H1 (cell line): Measurements from ENCODE around the gene RPL13A. TPM values are rescaled to one million over a fixed set of nuclear protein-coding genes. Genes with fewer than 3 reads are reported as not detected.

Experiments
- CTCF ChIA-PET: fragments of 300-600 bp; sonication (Branson Sonifier 250); formaldehyde crosslinking; loops from one replicate; lab custom pipeline; 2021; ENCODE audit not compliant: partially characterized antibody; lab: Charles Lee
- POLR2A ChIA-PET: fragments of 300-600 bp; sonication (Branson Sonifier 250); formaldehyde crosslinking; loops from one replicate; lab custom pipeline; 2021; ENCODE audit warnings: inconsistent platforms; ENCODE audit not compliant: partially characterized antibody; lab: Charles Lee
- DNase-seq, 2 experiments: peaks; one replicate each; pipeline versions ENCODE4 v3.0.0 to v3.0.0-alpha.2; 2010 to 2022; ENCODE audit warnings: low spot score in 2 of 2, low read depth in 1 of 2, mixed read lengths in 1 of 2
- FAIRE-seq: peaks from 2 replicates; lab custom pipeline; 2011; peaks lifted over from hg19 to GRCh38; lab: Jason Lieb, UNC
- H2AFZ ChIP-seq: 2 replicates; pipeline ENCODE4 v1.8.1; 2012; ENCODE audit warnings: low read length, inconsistent platforms
- H2AK5ac ChIP-seq: 2 replicates; pipeline ENCODE4 v1.6.1; 2013; ENCODE audit warnings: low read depth, low read length
- H2BK120ac ChIP-seq: replicated peaks from 2 replicates; pipeline ENCODE3; 2013; ENCODE audit warnings: low read depth, low read length, inconsistent platforms
- H2BK12ac ChIP-seq: 2 replicates; pipeline ENCODE4 v1.6.1; 2013; ENCODE audit warnings: low read depth, low read length
- H2BK15ac ChIP-seq: 2 replicates; pipeline ENCODE4 v1.6.1; 2013; ENCODE audit warnings: low read length
- H2BK20ac ChIP-seq: 2 replicates; pipeline ENCODE4 v1.6.1; 2013; ENCODE audit warnings: low read length
- H2BK5ac ChIP-seq: 2 replicates; pipeline ENCODE4 v1.6.1; 2013; ENCODE audit warnings: low read depth, low read length
- H3K14ac ChIP-seq: 2 replicates; pipeline ENCODE4 v1.6.1; 2013; ENCODE audit warnings: inconsistent platforms; ENCODE audit not compliant: insufficient read length
- H3K18ac ChIP-seq: 2 replicates; pipeline ENCODE4 v1.6.1; 2013; ENCODE audit warnings: low read length; ENCODE audit errors: extremely low read depth
- H3K23ac ChIP-seq: 2 replicates; pipeline ENCODE4 v1.6.1; 2013; ENCODE audit warnings: inconsistent platforms; ENCODE audit not compliant: insufficient read length
- H3K23me2 ChIP-seq: 2 replicates; pipeline ENCODE4 v1.6.1; 2013; ENCODE audit warnings: low read depth, low read length
- H3K27ac ChIP-seq: 2 replicates; pipeline ENCODE4 v1.6.1; 2011; ENCODE audit warnings: low read depth, low read length, inconsistent platforms
- H3K27me3 ChIP-seq, 4 experiments: replicated peaks in 1 of 4; 1 replicate in 1 of 4; 2 replicates in 3 of 4; pipeline versions ENCODE4 v1.6.1 to v1.8.1; 2011 to 2013; ENCODE audit warnings: low read length in 3 of 4, mild to moderate bottlenecking in 3 of 4, inconsistent platforms in 2 of 4, mixed read lengths in 2 of 4, moderate library complexity in 1 of 4; ENCODE audit not compliant: control insufficient read depth in 3 of 4, insufficient read depth in 3 of 4; ENCODE audit errors: extremely low read depth in 1 of 4
- H3K36me3 ChIP-seq, 4 experiments: 2 replicates each; pipeline versions ENCODE4 v1.6.1 to v1.8.1; 2011 to 2013; ENCODE audit warnings: mild to moderate bottlenecking in 4 of 4, low read length in 3 of 4, moderate library complexity in 2 of 4, control low read depth in 1 of 4, inconsistent platforms in 1 of 4; ENCODE audit not compliant: insufficient read depth in 4 of 4, control insufficient read depth in 2 of 4
- H3K4ac ChIP-seq: replicated peaks from 2 replicates; pipeline ENCODE3; 2013; ENCODE audit warnings: low read length, low read depth, mixed read lengths, inconsistent platforms; ENCODE audit not compliant: insufficient read length
- H3K4me1 ChIP-seq, 4 experiments: replicated peaks in 1 of 4; 1 replicate in 1 of 4; 2 replicates in 3 of 4; pipeline versions ENCODE4 v1.6.1 to v1.8.1; 2011 to 2013; ENCODE audit warnings: low read length in 3 of 4, inconsistent platforms in 2 of 4, mixed read lengths in 1 of 4; ENCODE audit not compliant: insufficient read depth in 4 of 4, control insufficient read depth in 3 of 4
- H3K4me2 ChIP-seq, 2 experiments: 2 replicates each; pipeline versions ENCODE4 v1.6.1 to v1.8.1; 2011 to 2013; ENCODE audit warnings: low read depth in 2 of 2, low read length in 2 of 2, control low read depth in 1 of 2, inconsistent platforms in 1 of 2, mild to moderate bottlenecking in 1 of 2; ENCODE audit not compliant: insufficient read depth in 1 of 2
- H3K4me3 ChIP-seq, 4 experiments: fragments of 200-600, 300-600 bp in 1 of 4; sonication (generic), shearing (Covaris generic), sonication (Bioruptor Twin) in 1 of 4; 2 replicates each; pipeline versions ENCODE4 v1.5.1 to v1.8.1; 2011 to 2016; ENCODE audit warnings: low read length in 4 of 4, low read depth in 3 of 4, control low read depth in 2 of 4, inconsistent platforms in 2 of 4, mild to moderate bottlenecking in 2 of 4, mixed read lengths in 1 of 4, moderate library complexity in 1 of 4; ENCODE audit not compliant: insufficient read depth in 2 of 4; ENCODE audit errors: extremely low read depth in 1 of 4
- H3K56ac ChIP-seq: replicated peaks from 2 replicates; pipeline ENCODE3; 2013; ENCODE audit warnings: low read depth, mild to moderate bottlenecking, mixed read lengths, low read length, inconsistent platforms; ENCODE audit not compliant: insufficient read length
- H3K79me1 ChIP-seq: 2 replicates; pipeline ENCODE4 v1.6.1; 2013; ENCODE audit warnings: low read depth, low read length, control low read depth
- H3K79me2 ChIP-seq, 2 experiments: 2 replicates each; pipeline versions ENCODE4 v1.6.1 to v1.8.1; 2012 to 2013; ENCODE audit warnings: low read length in 2 of 2, mild to moderate bottlenecking in 2 of 2, inconsistent platforms in 1 of 2; ENCODE audit not compliant: insufficient read depth in 2 of 2, control insufficient read depth in 1 of 2
- H3K9ac ChIP-seq, 4 experiments: replicated peaks in 1 of 4; 1 replicate in 1 of 4; 2 replicates in 3 of 4; pipeline versions ENCODE4 v1.6.1 to v1.8.1; 2011 to 2013; ENCODE audit warnings: low read depth in 3 of 4, low read length in 3 of 4, control low read depth in 2 of 4, mild to moderate bottlenecking in 2 of 4, moderate library complexity in 2 of 4, inconsistent platforms in 1 of 4; ENCODE audit errors: extremely low read depth in 1 of 4
- H3K9me3 ChIP-seq, 2 experiments: 2 replicates each; pipeline versions ENCODE4 v1.6.1 to v1.8.1; 2012 to 2013; ENCODE audit warnings: mild to moderate bottlenecking in 2 of 2, moderate library complexity in 2 of 2, control low read depth in 1 of 2, inconsistent platforms in 1 of 2, low read depth in 1 of 2, low read length in 1 of 2, mixed read lengths in 1 of 2; ENCODE audit not compliant: insufficient read depth in 2 of 2
- H4K20me1 ChIP-seq, 2 experiments: replicated peaks in 1 of 2; 2 replicates each; pipeline versions ENCODE3 to v1.8.1; 2011 to 2013; ENCODE audit warnings: inconsistent platforms in 2 of 2, low read length in 2 of 2, mild to moderate bottlenecking in 1 of 2; ENCODE audit not compliant: insufficient read depth in 2 of 2, control insufficient read depth in 1 of 2
- H4K5ac ChIP-seq: 2 replicates; pipeline ENCODE4 v1.6.1; 2013; ENCODE audit warnings: low read length, low read depth, mixed read lengths, inconsistent platforms; ENCODE audit not compliant: insufficient read length
- H4K8ac ChIP-seq: 2 replicates; pipeline ENCODE4 v1.8.0; 2013; ENCODE audit warnings: mild to moderate bottlenecking, moderate library complexity, low read length, inconsistent platforms; ENCODE audit not compliant: insufficient read depth; ENCODE audit errors: extremely low read depth
- H4K91ac ChIP-seq: replicated peaks from 2 replicates; pipeline ENCODE3; 2013; ENCODE audit warnings: low read length, mixed read lengths, inconsistent platforms; ENCODE audit not compliant: insufficient read length
- BACH1 ChIP-seq: IDR thresholded peaks from 2 replicates; pipeline ENCODE4 v1.6.1; 2012; ENCODE audit warnings: low read length, improper control_type of control experiment
- BCL11A ChIP-seq, 2 experiments: IDR thresholded peaks; one replicate each; pipeline ENCODE4 v1.6.1; 2011; ENCODE audit warnings: low read depth in 2 of 2, low read length in 2 of 2, mild to moderate bottlenecking in 2 of 2
- CEBPB ChIP-seq: IDR thresholded peaks from 2 replicates; pipeline ENCODE4 v1.6.1; 2012; ENCODE audit warnings: low read depth, low read length
- EP300 ChIP-seq, 2 experiments: IDR thresholded peaks; 1 replicate in 1 of 2; 2 replicates in 1 of 2; pipeline ENCODE4 v1.6.1; 2011 to 2012; ENCODE audit warnings: low read depth in 2 of 2, low read length in 2 of 2, mild to moderate bottlenecking in 2 of 2, borderline replicate concordance in 1 of 2, inconsistent platforms in 1 of 2, moderate library complexity in 1 of 2
- JUN ChIP-seq: IDR thresholded peaks from 2 replicates; pipeline ENCODE4 v1.6.1; 2011; ENCODE audit warnings: low read depth, mild to moderate bottlenecking, improper control_type of control experiment, low read length
- NANOG ChIP-seq: IDR thresholded peaks from 2 replicates; pipeline ENCODE4 v1.6.1; 2011; ENCODE audit warnings: low read length, low read depth, mild to moderate bottlenecking, inconsistent platforms; ENCODE audit not compliant: insufficient read depth, poor library complexity, severe bottlenecking
- RAD21 ChIP-seq, 2 experiments: IDR thresholded peaks in 1 of 2; conservative IDR thresholded peaks in 1 of 2; 2 replicates each; pipeline ENCODE4 v1.6.1; 2011; ENCODE audit warnings: low read depth in 2 of 2, low read length in 2 of 2, improper control_type of control experiment in 1 of 2, inconsistent platforms in 1 of 2, mild to moderate bottlenecking in 1 of 2, moderate library complexity in 1 of 2
- RXRA ChIP-seq: IDR thresholded peaks from 2 replicates; pipeline ENCODE4 v1.6.1; 2011; ENCODE audit warnings: low read depth, mild to moderate bottlenecking, low read length, moderate library complexity; ENCODE audit not compliant: insufficient read depth
- SP1 ChIP-seq: IDR thresholded peaks from 2 replicates; pipeline ENCODE4 v1.6.1; 2011; ENCODE audit warnings: low read depth, low read length
- SP2 ChIP-seq: IDR thresholded peaks from 2 replicates; pipeline ENCODE4 v1.6.1; 2012; ENCODE audit warnings: mild to moderate bottlenecking, low read length, inconsistent platforms
- TBP ChIP-seq: IDR thresholded peaks from 2 replicates; pipeline ENCODE4 v1.6.1; 2011; ENCODE audit warnings: low read depth, low read length, improper control_type of control experiment
- USF2 ChIP-seq: IDR thresholded peaks from 2 replicates; pipeline ENCODE4 v1.6.1; 2011; ENCODE audit warnings: low read length, improper control_type of control experiment
- WGBS, 2 experiments: shearing (Covaris generic) in 1 of 2; methylation state at CpG; one replicate each; pipeline versions ENCODE4 v1.1.6 to v1.1.7; 2013 to 2015; ENCODE audit warnings: low lambda C conversion rate in 2 of 2, mixed read lengths in 2 of 2, inconsistent platforms in 1 of 2, low coverage in 1 of 2, missing lambda C conversion rate in 1 of 2; ENCODE audit not compliant: insufficient replicate concordance in 2 of 2, insufficient coverage in 1 of 2, insufficient read length in 1 of 2; ENCODE audit errors: extremely low coverage in 1 of 2, missing lambda C conversion rate in 1 of 2; 5-methylcytosine and 5-hydroxymethylcytosine counted together
- polyA plus RNA-seq, 7 experiments: library from polyadenylated mRNA; depleted of rRNA in 3 of 7; stranded (reverse) in 5 of 7; unstranded in 2 of 7; fragments of >200 nt in 5 of 7; fragments of 200-250 nt in 2 of 7; gene quantifications; 1 replicate in 5 of 7; 2 replicates in 1 of 7; 4 replicates in 1 of 7; pipeline versions ENCODE4 v1.2.1 to v1.2.3, GENCODE V29; 2011 to 2013; ENCODE audit warnings: missing spikeins in 2 of 7, mixed read lengths in 2 of 7
- total RNA-seq: library from RNA; stranded (reverse); fragmentation: NEBNext Ultra II Directional; extraction: Animal tissue kit (Norgen Biotek cat#: 25700); gene quantifications from 2 replicates; pipeline ENCODE4 v1.2.1, GENCODE V29; 2021

The RPL13A gene
- total and polyA plus RNA-seq, 2 of the 8 experiments (the other 6 are each of a cell fraction or from before 2014, with no cell fraction given) = 3,305 to 8,868 TPM

GRCh38 chr19:49514151-49514550, 26.7 kb downstream of the RPL13A start:
- no peak overlapping the region for H3K14ac ChIP-seq
- 84% methylated on average over 17 of the region's 21 CpGs; no CpG with 5 or more reads in 1 of the 2 experiments for WGBS, 2 experiments
- POLR2A ChIA-PET = interaction anchor here (0.6 to 3.5 kb wide), 13 partner anchors 10 to 121 kb away, joined by 3 to 20 read pairs (median 5); partner anchors contain the start of genes RCN3 and RPL13A
- peaks cover 7% of the 10 kb centered on the region; the same call in 1 of the 2 replicates for H3K23me2 ChIP-seq
- H3K56ac ChIP-seq = no peak overlapping the region
- H2AFZ ChIP-seq = no peak overlapping the region
- H3K4me2 ChIP-seq = peak overlapping the region; percentile 67 to 88
- peak overlapping the region; percentile 66; the same call in 1 of the 2 replicates for H4K8ac ChIP-seq
- H2BK15ac ChIP-seq = no peak overlapping the region
- H2BK20ac ChIP-seq = no peak overlapping the region
- peaks cover 0 to 5% of the 10 kb centered on the region in 2 experiments; a peak in 1 of 4 replicates for H3K79me2 ChIP-seq
- H3K27me3 ChIP-seq = no peaks in the 10 kb centered on the region; a peak in 1 of 7 replicates
- H4K5ac ChIP-seq = no peak overlapping the region
- no peaks in the 10 kb centered on the region for H4K20me1 ChIP-seq
- FAIRE-seq (no peak), DNase-seq (no peak)
- H2BK5ac ChIP-seq = no peak overlapping the region
- H3K4me1 ChIP-seq = peaks cover 0 to 9% (median 8%) of the 10 kb centered on the region in 4 experiments; a peak in 5 of 7 replicates
- H2AK5ac ChIP-seq = no peak overlapping the region
- no peak overlapping the region for H3K9ac ChIP-seq
- H3K4ac ChIP-seq = no peak overlapping the region
- CTCF ChIA-PET = interaction anchor here (0.6 to 2.2 kb wide), 12 partner anchors 9 to 838 kb away, joined by 3 to 17 read pairs (median 4); partner anchors contain the start of gene RCN3
- no peak overlapping the region for H4K91ac ChIP-seq
- no peak overlapping the region for H3K18ac ChIP-seq
- H3K36me3 ChIP-seq = peaks cover 0 to 4% (median 0%) of the 10 kb centered on the region in 4 experiments; a peak in 3 of 8 replicates
- peak overlapping the region; percentile 66 to 93 (median 75); a peak in 5 of 8 replicates for H3K4me3 ChIP-seq
- H2BK120ac ChIP-seq = no peak overlapping the region
- H3K27ac ChIP-seq = no peak overlapping the region
- H3K23ac ChIP-seq = no peak overlapping the region
- no peaks in the 10 kb centered on the region for H3K9me3 ChIP-seq
- H3K79me1 ChIP-seq = peaks cover 3% of the 10 kb centered on the region; the same call in 1 of the 2 replicates
- H2BK12ac ChIP-seq = no peak overlapping the region
- TF ChIP-seq BACH1 = no peak
- TF ChIP-seq SP1 = no peak
- no peak for TF ChIP-seq NANOG
- no peak for TF ChIP-seq TBP
- TF ChIP-seq EP300 (IDR thresholded peaks at IDR 0.05; ENCODE audit: borderline replicate concordance in 1 of 2, low read depth in 2 of 2, low read length in 2 of 2) = no peak
- no peak for TF ChIP-seq JUN
- no peak for TF ChIP-seq USF2
- TF ChIP-seq CEBPB = no peak
- TF ChIP-seq RXRA = no peak
- TF ChIP-seq RAD21 (IDR thresholded peaks at IDR 0.05 in 1 of 2, conservative IDR thresholded peaks at IDR 0.05 in 1 of 2; ENCODE audit: low read depth in 2 of 2, low read length in 2 of 2) = no peak
- TF ChIP-seq BCL11A (IDR thresholded peaks at IDR 0.05; ENCODE audit: low read depth in 2 of 2, low read length in 2 of 2) = no peak
- TF ChIP-seq SP2 = no peak
